Occipital lobe (tissue), 2 donors: ENCODE results near the gene IARS2. TPM values are rescaled to one million over a fixed set of nuclear protein-coding genes. Genes with fewer than 3 reads are reported as not detected.
"Not testable (repeated sequence)": the region's sequence is repeated elsewhere in the genome, so short reads cannot be mapped to it uniquely, and the experiment has no call there.

Experiments used
- DNase-seq: peaks from one replicate; lab custom pipeline; 2025; lab: John Stamatoyannopoulos, UW
- total RNA-seq: library from RNA; depleted of rRNA; stranded (reverse); fragments of >200 nt; gene quantifications from one replicate; pipeline ENCODE4 v1.2.3, GENCODE V29; 2014

The IARS2 gene
- total RNA-seq, 1 donor from 2014 or later: 71.4 TPM

DNA sequence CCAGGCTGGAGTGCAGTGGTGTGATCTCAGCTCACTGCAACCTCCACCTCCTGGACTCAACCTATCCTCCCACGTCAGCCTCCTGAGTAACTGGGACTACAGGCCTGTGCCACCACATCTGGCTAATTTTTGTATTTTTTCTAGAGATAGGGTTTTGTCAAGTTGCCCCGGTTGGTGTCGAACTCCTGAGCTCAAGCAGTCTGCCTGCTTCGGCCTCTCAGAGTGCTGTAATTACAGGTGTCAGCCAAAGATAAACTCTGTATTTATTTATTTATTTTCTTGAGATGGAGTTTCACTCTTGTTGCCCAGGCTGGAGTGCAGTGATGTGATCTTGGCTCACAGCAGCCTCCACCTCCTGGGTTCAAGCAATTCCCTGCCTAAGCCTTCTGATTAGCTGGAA, 18.7 kb downstream of the IARS2 start:
- not testable (repeated sequence) for DNase-seq

DNA sequence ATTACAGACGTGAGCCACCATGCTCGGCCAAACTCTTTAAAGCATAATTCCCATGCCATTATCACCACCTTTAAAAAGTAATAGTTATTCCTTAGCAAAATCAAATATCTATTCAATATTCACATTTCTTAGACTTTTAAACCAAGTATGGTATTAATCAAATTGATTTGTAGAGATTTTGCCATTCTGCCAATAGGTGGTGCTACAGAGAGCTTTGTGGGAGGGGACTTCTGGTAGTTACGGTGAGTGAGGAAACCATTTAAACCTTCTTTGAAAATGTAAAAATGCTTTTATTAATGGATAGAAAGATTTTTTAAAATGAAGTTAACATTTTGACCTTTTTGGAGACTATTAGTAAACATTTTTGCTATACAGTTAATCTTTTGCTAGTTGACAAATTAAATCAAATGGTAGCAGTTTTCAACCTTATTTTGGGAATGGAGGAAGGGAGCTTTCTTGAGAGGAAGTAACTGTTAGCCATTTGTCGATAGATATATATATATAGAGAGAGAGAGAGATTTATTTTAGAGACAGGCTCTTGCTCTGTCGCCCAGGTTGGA, 19.3 kb downstream of the IARS2 start:
- DNase-seq: no peak

DNA sequence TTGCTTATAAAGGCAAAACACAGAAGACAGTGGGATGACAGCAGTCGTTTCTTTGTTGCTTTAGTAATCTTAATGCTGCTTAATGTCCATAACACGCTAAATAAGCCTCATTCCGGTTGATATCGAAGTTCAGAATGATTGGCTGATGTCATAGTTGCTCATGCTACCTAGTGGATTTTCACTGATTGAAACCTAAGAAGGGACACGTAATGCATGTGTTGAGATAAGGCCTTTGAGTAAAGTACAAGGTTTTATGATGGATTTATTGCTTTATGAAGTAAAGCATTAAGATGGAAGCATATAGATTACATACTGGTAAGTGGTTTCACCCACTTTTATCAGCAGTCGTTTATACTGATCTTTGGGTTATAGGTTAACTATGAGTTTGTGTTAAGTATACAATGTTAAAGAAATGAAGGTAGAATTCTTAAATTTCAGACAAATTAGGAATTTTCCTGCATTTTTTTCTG, 25.1 kb downstream of the IARS2 start:
- no peak for DNase-seq

- DNase-seq: no peak
Observed at GRCh38 chr1:220121791-220122530, 28.0 kb downstream of the IARS2 start.

DNA sequence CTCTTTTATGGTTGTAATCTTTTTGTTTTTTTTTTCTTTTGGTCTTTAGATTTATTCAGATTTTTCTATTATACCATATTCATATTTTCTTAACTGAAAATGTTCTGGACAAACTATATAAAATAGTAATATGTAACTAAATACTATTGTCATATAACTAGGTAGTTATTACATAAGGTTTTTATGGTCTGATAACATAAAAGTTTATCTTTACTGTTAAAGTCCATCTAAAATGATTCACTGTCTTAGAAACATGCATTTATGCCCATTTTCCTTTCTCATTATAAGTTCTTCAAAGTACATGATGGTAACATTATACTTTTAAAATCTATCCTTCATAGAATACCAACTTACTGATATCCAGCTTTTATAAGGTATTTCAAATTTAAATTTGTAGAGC, 29.1 kb downstream of the IARS2 start:
- DNase-seq: no peak

GRCh38 chr1:220123889-220124288, 30.0 kb downstream of the IARS2 start:
- no peak for DNase-seq

- DNase-seq: no peak
Observed at GRCh38 chr1:220124542-220124941, 30.6 kb downstream of the IARS2 start.

- DNase-seq: no peak
Observed at GRCh38 chr1:220127076-220127475, 33.1 kb downstream of the IARS2 start.

DNA sequence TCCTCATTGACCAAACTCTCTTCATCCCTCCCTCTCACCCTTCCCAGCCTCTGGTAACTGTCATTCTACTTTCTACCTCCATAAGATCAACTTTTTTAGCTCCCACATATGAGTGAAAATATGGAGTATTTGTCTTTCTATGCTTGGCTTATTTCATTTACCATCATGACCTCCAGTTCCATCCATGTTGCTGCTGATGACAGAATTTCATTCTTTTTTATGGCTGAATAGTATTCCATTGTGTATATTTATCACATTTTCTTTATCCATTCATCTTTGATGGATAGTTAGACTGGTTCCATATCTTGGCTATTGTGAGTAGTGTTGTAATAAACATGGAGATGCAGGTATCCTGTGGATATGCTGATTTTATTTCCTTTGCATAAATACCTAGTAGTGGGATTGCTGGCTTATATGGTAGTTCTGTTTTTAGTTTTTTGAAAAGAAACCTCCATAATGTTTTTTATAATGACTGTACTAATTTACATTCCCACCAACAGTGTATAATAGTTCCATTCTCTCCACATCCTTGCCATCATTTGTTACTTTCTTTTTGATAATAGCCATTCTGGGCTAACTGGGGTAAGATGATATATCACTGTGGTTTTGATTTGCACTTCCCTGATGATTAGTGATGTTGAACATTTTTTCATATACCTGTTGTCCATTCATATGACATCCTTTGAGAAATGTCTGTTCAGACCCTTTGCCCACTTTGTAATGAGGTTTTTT, 35.7 kb downstream of the IARS2 start:
- no peak for DNase-seq

- no peak for DNase-seq
Observed at GRCh38 chr1:220135755-220136154, 41.8 kb downstream of the IARS2 start.

- no peak for DNase-seq
Observed at GRCh38 chr1:220137019-220137786, 43.3 kb downstream of the IARS2 start.

- DNase-seq: no peak
Observed at GRCh38 chr1:220139966-220140365, 46.0 kb downstream of the IARS2 start.

GRCh38 chr1:220144051-220144450, 50.1 kb downstream of the IARS2 start:
- no peak for DNase-seq

DNA sequence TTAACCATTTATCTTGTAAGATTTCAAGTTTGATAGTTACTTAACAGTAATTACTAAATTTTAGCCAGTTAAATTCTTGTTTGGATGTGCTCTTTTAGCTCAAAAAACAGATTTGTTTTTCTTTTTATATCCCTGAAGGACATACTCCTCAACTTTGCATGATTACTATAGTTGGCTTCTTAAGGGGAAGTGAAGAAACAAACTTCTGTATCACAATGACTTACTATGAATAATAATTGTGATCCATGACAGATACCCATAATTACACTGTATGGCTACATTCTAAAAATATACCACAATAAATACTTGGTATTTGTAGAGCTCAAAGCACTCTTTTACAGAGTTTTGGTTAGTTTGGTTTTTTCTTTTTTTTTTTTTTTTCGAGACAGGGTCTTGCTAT, 55.8 kb downstream of the IARS2 start:
- no peak for DNase-seq

DNA sequence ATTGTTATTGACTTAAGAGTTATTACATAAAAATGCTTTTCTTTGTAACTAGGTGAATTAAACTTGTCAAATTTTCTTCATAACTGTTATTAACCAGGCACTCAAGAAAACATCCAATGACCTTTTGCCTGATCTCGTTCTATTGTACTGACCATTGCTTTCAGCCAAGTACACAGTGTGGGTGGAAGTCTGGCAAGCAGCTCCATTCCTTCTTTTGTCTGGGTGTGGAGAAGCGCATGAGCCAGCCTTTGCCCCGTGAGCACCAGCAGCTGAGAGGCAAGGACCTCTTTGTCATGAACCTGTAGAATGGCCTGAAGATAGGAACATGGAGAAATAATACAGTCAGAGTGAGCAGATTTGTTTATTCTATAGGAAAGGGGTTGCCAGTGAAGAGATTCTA, 57.5 kb downstream of the IARS2 start:
- no peak for DNase-seq

DNA sequence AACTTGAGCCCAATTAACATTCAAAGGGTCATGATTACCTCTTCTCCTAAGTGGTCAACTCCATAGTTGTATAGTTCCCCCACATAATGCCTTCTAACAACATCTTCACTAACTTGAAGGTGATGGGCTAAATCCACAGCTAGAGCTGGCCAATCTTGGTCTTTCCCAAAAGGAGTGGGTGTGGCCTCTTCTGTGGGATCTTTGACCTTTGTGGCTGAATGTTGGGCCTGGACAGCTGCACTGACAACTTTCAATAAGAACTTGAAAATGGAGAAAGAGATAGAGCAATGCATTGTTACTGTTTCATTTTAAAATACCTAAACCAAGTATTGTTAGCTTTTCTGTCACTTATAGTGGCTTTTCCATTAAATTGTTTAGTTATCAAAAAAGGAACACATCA, 59.2 kb downstream of the IARS2 start:
- DNase-seq: no peak

DNA sequence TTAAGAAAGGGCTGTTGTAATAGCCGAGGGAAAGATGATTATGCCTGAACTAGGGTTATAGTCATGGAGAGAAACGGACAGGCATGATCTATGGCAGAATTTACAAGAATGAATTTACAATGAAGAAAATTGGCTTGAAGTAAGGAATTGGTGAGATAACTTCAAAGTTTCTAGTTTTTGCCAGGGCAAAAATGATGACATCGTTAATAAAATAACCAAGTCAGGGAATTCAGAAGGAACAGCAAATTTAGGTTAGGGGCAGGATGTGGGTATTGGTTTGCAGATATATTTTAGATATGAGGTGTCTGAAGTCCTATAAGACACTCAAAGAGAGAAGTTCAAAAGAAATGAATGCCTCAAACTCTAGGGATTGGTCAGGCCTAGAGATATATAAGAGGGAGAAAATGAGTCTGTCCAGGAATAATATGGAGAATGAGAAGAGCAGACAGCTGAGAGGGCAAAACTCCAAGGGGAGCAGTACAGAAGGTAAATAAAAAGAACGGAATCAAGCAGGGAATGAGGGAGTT, 62.8 kb downstream of the IARS2 start:
- no peak for DNase-seq

DNA sequence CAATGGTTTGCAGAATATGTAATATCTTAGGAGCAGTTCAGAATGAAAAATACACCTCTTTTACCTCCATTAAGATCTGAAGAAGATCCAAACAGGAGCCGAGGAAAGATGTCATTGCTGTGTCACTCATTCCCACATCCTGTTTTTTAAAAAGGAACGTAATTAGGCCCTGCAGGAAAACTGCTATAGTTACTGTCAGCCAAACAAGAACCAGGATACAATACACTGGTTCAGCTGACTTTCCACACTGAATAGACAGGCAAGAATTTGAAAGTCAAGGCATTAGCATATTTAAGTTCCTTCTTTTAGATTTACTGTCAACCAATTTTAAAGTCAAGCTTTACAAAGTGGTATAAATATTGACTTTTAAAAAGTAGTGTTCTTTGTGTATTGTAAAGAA, 63.8 kb downstream of the IARS2 start:
- no peak for DNase-seq

DNA sequence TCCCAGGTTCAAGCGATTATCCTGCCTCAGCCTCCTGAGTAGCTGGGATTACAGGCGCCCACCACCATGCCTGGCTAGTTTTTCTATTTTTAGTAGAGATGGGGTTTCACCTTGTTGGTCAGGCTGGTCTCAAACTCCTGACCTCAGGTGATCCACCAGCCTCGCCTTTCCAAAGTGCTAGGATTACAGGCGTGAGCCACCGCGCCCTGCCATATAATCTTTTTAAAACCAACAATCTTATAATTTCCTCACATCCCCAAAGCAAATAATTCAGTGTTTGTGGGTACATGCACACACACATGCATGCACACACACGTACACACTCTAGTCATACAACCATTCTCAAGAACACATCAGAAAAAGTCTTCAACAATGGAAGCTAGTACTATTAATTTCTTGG, 64.6 kb downstream of the IARS2 start:
- not testable (repeated sequence) for DNase-seq

GRCh38 chr1:220159041-220159440, 65.1 kb downstream of the IARS2 start:
- no peak for DNase-seq

DNA sequence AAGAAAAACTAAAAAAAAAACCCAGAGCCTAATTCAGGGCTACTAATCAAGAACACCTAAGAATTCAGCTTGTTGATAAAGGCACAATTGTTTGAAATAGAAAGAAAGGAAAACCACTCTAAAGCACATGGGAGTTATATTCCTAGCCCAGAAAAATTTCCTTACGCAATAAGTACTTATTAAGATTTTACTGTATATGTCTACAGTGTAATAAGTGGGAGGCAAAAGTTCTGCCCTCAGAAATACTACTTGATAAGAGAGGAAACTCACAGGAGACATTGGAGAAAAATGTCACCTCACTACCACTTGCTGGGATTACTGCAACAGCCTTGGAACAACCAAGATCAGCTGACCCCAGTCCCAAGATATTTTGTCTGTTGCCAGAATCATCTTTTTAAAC, 66.1 kb downstream of the IARS2 start:
- no peak for DNase-seq

- DNase-seq: no peak
Observed at GRCh38 chr1:220164116-220164515, 70.2 kb downstream of the IARS2 start.
